ENCODE data around the gene ADORA2B. TPM values are rescaled to one million over a fixed set of nuclear protein-coding genes. Genes with fewer than 3 reads are reported as not detected.

The ADORA2B gene
- total and polyA plus RNA-seq, 2 of the 4 experiments (the other 2 are of a cell fraction), result 5.2 to 5.5 TPM

DNA sequence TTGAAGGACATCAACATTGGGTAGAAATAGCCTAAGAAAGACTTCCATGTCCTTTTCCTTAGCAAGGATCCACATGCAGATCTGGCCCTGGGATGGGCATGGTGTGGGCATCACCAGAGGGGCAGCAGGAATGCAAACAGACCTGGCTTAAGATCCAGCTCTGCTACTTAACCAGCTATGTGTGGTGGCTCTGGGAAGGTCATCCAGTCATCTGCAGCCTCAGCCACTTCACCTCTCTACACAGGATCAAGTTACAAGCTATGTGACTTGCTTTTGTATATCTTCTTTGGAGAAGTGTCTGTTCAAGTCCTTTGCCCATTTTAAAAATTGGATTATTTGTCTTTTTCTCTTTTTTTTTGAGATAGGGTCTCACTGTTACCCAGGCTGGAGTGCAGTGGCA, 13.5 kb upstream of the ADORA2B start:
- no peak overlapping the region for H3K27ac ChIP-seq (ENCODE audit: insufficient read depth, low read length)
- no peak overlapping the region for H2AK9ac ChIP-seq (replicated peaks; ENCODE audit: low read depth, low read length, poor library complexity)
- no TSS peak for BruUV-seq (replicated peaks)
- TF ChIP-seq FOS (IDR thresholded peaks at IDR 0.05; ENCODE audit: low read depth, low read length) (no peak), BHLHE40 (IDR thresholded peaks at IDR 0.05; ENCODE audit: low read depth, low read length) (no peak), MAZ (IDR thresholded peaks at IDR 0.05; ENCODE audit: borderline replicate concordance, low read depth, low read length) (no peak), RFX5 (IDR thresholded peaks at IDR 0.05; ENCODE audit: low read depth, low read length) (no peak), MAFK (IDR thresholded peaks at IDR 0.05; ENCODE audit: low read depth, low read length) (no peak), RCOR1 (IDR thresholded peaks at IDR 0.05; ENCODE audit: insufficient replicate concordance, low read length) (no peak), MXI1 (IDR thresholded peaks at IDR 0.05; ENCODE audit: borderline replicate concordance, low read depth, low read length) (no peak), CEBPB (IDR thresholded peaks at IDR 0.05; ENCODE audit: low read depth, low read length) (no peak)
- TF ChIP-seq, protein P1, sequence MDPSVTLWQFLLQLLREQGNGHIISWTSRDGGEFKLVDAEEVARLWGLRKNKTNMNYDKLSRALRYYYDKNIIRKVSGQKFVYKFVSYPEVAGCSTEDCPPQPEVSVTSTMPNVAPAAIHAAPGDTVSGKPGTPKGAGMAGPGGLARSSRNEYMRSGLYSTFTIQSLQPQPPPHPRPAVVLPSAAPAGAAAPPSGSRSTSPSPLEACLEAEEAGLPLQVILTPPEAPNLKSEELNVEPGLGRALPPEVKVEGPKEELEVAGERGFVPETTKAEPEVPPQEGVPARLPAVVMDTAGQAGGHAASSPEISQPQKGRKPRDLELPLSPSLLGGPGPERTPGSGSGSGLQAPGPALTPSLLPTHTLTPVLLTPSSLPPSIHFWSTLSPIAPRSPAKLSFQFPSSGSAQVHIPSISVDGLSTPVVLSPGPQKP (IDR thresholded peaks at IDR 0.05; ENCODE audit: borderline replicate concordance, low read depth, low read length), result no peak
- TF ChIP-seq, protein P2, sequence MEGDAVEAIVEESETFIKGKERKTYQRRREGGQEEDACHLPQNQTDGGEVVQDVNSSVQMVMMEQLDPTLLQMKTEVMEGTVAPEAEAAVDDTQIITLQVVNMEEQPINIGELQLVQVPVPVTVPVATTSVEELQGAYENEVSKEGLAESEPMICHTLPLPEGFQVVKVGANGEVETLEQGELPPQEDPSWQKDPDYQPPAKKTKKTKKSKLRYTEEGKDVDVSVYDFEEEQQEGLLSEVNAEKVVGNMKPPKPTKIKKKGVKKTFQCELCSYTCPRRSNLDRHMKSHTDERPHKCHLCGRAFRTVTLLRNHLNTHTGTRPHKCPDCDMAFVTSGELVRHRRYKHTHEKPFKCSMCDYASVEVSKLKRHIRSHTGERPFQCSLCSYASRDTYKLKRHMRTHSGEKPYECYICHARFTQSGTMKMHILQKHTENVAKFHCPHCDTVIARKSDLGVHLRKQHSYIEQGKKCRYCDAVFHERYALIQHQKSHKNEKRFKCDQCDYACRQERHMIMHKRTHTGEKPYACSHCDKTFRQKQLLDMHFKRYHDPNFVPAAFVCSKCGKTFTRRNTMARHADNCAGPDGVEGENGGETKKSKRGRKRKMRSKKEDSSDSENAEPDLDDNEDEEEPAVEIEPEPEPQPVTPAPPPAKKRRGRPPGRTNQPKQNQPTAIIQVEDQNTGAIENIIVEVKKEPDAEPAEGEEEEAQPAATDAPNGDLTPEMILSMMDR (conservative IDR thresholded peaks at IDR 0.05; ENCODE audit: low read depth, low read length), result no peak
- H2BK120ac ChIP-seq (ENCODE audit: low read depth, low read length), result no peak overlapping the region
- no peak overlapping the region; the same call in 1 of the 2 replicates for H4K91ac ChIP-seq (ENCODE audit: insufficient read depth, low read depth, low read length)
- H4K20me1 ChIP-seq (ENCODE audit: insufficient read depth, low read length), result no peaks in the 10 kb centered on the region
- no peak overlapping the region for H2BK20ac ChIP-seq (ENCODE audit: low read depth, low read length)
- H4K5ac ChIP-seq (ENCODE audit: low read depth, low read length), result no peak overlapping the region
- H3K23ac ChIP-seq (ENCODE audit: low read depth, low read length), result no peak overlapping the region
- H2BK5ac ChIP-seq (ENCODE audit: low read depth, low read length, poor library complexity, severe bottlenecking), result no peak overlapping the region
- no peak overlapping the region for H4K8ac ChIP-seq (ENCODE audit: low read depth in 2 of 2, low read length in 2 of 2)
- ATAC-seq (ENCODE audit: low read depth) (no peak), DNase-seq (no peak)
- in situ Hi-C loops (cut with MboI; ENCODE audit: low sequenced_read_pairs), result no loop called here
- H3K14ac ChIP-seq (replicated peaks; ENCODE audit: low read depth, low read length), result no peak overlapping the region
- POLR2A ChIA-PET (ENCODE audit: unreplicated experiment), result no interaction called here
- no peak overlapping the region for H3K18ac ChIP-seq (ENCODE audit: low read depth, low read length)
- peaks cover 12% of the 10 kb centered on the region for H3K27me3 ChIP-seq (ENCODE audit: control insufficient read depth, insufficient read depth, low read length)
- H3K4me1 ChIP-seq (ENCODE audit: control insufficient read depth, insufficient read depth, low read length), result no peaks in the 10 kb centered on the region
- H3K9ac ChIP-seq (ENCODE audit: low read depth, low read length), result no peak overlapping the region
- no peak overlapping the region for H3K4me2 ChIP-seq (ENCODE audit: low read depth, low read length)
- dilution Hi-C loops (cut with HindIII; ENCODE audit: low sequenced_read_pairs, unreplicated experiment), result no loop called here
- no peak overlapping the region for H2AK5ac ChIP-seq (ENCODE audit: low read depth, low read length)
- no peak overlapping the region for H2BK15ac ChIP-seq (ENCODE audit: low read depth, low read length)
- H3K9me3 ChIP-seq (ENCODE audit: control insufficient read depth, insufficient read depth, low read length), result no peaks in the 10 kb centered on the region
- H3K36me3 ChIP-seq (ENCODE audit: control insufficient read depth, insufficient read depth, low read length), result no peaks in the 10 kb centered on the region
- no peak overlapping the region for H3K4ac ChIP-seq (ENCODE audit: low read depth, low read length)
- no peaks in the 10 kb centered on the region for H3K9me1 ChIP-seq (ENCODE audit: insufficient read depth, low read length)
- H3K79me1 ChIP-seq (ENCODE audit: low read depth in 1 of 2, low read length in 2 of 2), result no peaks in the 10 kb centered on the region
- CTCF ChIA-PET, result interaction anchor here (1.0 kb wide), 1 partner anchor 14 kb away, joined by 3 read pairs; the partner anchor contains the start of gene ADORA2B
- H2AFZ ChIP-seq (replicated peaks; ENCODE audit: low read length, poor library complexity), result no peak overlapping the region
- H3K4me3 ChIP-seq (ENCODE audit: insufficient read depth, low read depth, low read length), result no peak overlapping the region
- intact Hi-C loops (cut with micrococcal nuclease), result no loop called here
- H3K56ac ChIP-seq (ENCODE audit: extremely low read depth, insufficient read depth, low read length), result no peak overlapping the region

Measured in IMR-90 (cell line).